Occipital lobe (tissue), 2 donors: ENCODE data around the gene TMEM198. TPM values are rescaled to one million over a fixed set of nuclear protein-coding genes. Genes with fewer than 3 reads are reported as not detected.

Source experiments
- DNase-seq: peaks from one replicate; lab custom pipeline; 2025; lab: John Stamatoyannopoulos, UW
- total RNA-seq: library from RNA; depleted of rRNA; stranded (reverse); fragments of >200 nt; gene quantifications from one replicate; pipeline ENCODE4 v1.2.3, GENCODE V29; 2014

Gene TMEM198
- total RNA-seq, 1 donor from 2014 or later, result 14.0 TPM

DNA sequence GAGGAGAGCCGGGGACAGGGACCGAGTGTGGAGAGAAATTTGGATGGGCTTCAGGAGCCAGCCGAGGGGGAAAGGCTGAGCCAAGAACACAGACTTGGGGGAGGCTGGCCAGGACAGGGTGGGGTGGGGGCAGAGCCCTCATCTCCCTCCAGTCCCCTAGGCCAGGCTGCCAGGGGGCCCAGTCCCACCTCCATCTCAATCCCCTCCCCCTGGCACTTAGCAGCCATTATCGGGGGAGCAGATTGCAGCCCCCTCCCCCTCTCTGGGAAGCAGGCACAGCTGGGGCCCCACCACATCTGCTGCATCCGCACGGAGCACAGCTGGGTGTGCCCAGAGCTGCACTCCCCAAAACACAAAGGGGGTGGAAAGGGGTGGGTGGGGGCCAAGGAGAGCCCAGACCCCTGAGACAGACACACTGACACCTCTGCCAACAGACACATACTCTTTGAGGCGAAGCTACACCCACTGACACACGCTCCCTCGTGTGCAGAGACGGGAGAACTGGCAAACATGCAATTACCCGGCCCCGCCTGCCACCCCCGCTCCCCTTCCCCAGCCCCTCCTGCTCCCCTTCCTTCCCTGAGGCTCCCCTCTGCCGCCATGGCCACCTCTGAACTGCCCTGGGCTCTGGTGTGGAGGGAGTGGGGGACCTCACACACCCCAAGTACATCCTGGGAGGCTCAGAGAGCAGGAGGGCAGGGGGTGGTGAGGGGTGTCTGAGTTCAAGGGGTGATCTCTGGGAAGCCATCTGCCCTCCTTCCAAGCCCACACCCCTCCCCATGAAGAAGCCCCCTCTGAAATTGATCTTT is 34.7 kb upstream of the TMEM198 start:
- DNase-seq, result no peak

DNA sequence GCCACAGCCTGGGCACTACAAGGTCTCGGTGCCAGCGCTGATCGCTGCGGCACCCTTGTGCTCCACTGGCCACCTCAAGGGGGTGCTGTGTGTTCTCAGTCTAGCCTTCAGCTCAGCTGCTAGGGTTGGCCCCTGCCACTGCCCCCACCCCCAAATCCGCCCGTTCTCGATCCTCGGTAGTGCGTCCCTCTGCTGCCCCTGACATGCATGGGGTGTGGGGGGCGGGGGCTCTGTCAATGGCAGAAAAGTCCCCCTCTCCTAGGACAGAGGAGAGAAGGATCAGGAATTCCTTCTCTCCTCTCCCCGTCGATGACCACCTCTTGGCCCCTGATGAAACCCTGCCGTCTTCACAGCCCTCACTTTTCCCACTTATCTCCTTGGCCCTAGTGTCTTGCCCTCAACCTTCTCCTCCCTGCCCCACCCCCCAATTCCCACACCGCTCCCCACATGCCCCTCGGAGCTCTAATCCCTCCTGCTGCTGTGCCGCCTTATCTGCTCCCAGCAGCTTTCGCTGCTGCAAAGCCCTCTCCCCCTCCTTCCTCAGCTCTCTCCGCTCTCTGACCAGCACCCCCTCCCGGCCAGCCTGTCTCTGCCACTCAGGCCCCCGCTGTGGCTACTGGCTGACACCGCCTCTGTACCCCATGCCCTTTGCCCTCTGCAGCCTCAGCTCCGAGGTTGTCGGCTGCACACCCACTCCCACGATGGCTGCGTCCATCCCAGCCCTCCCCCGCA is 33.9 kb upstream of the TMEM198 start:
- DNase-seq, result no peak

DNA sequence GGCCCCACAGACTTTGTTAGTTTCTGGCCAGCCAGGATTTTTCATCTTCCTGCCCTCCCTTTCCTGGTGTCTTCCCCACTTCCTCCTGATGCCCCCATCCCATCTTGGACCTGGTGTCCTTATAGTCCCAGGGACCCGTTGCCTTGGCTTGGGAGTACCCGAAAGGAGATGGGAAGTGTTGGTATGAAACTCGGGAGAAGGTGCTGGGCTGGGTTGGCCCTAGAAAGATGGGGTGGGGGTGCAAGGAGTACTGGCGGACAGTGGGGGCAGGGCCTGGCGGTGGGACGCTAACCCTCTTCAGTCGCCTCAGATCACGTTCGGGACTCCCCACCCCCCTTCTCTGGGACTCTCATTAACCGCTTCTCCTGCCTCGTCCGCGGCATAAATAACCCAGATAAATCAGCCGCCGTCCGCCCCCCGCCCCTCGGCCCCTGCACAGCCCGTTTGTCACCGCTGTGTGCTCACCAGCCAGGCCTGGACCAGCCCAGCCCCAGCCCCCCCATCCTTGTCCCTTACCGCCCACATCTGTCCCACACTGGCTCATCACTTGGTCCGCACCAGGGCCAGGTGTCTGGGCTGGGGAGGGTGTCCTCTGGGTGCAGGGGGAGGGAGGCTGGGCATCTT is 33.2 kb upstream of the TMEM198 start:
- DNase-seq, result no peak

DNA sequence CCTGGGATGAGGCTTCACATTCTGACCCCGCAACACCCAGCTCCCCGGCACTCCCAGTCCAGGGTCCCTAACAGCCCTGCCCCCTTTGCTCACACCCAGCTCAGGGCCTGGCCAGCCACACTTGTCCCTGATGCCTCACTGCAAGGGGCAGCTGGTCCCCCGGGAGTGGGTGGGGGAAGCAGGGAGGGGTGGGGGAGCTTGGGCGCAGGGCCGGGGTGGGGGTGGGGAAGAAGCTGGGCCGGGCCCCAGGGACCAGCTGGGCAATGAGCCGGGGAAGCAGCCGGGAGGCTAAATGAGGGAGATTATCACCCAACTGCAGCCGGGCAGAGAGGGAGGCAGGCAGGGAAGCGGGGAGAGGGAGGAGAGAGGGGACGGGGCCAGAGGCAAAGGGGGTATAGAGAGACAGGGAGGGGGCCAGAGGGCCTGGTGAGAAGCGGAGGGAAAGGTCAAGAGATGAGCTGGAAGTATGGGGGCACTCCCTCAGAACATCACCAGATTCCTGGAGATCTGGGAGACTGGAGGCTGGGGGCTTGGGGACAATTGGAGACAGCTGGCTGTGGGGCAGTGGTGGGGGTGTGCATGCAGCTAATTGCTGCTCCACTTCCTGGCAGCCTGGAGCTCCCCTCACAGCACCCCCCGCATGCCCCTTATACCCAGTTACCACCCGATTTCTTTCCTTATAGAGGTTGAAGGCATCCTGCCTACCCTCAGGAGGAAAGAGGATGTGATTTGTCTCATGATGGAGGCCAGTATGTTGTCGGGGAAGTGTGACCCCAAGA is 32.1 kb upstream of the TMEM198 start:
- no peak for DNase-seq

DNA sequence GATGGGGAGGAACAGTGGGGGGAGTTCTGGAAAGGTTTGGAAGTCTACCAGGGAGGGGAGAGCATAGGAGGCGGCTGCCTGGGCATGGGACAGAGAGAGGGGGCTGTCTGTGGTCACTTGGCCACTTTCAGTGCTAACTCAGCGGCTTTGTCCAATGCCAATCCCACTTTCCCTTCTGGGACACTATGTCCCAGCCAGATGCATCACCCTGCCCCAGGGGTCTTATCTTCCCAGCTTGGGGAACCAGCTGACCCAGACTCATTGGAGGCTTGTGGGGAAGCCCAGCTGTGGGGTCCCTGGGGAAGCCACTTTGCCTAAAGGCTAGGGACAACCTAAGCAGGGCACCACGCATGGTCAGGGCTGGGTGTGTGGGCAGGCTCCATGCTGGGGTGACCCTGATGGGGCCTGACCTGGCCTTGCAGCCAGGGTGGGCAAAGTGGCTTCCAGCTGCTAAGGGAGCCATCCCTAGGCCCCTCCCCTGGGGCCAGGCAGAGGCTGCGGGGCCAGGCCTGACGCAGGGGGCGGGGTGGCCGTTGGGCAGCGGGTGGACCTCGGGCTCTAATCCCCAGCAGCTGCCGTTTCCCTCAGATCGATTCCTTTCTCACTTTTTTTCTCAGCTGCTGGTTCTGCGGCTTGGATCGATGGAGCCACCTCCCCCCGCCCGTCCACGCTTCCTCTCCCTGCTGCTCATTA is 31.2 kb upstream of the TMEM198 start:
- DNase-seq, result no peak

DNA sequence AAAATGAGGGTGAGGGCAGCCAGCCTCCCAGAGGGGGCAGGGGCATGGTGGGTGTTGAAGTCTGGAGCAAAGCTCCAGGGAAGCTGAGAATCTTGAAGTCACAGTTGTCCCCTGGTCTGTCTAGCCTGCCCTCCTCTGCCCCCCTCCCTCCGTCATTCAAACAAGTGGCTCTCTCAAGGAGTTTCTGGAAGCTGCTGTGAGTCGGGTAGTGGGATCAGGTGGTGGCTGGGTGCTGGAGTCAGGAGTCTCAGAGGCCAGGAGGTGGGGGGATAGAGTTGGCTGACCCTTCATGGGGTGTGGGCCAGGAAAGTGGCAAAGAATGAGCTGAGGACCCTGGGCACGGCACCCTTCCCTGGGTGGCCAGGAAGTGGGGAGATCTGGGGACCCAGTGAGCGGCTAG is 30.0 kb upstream of the TMEM198 start:
- DNase-seq, result no peak

DNA sequence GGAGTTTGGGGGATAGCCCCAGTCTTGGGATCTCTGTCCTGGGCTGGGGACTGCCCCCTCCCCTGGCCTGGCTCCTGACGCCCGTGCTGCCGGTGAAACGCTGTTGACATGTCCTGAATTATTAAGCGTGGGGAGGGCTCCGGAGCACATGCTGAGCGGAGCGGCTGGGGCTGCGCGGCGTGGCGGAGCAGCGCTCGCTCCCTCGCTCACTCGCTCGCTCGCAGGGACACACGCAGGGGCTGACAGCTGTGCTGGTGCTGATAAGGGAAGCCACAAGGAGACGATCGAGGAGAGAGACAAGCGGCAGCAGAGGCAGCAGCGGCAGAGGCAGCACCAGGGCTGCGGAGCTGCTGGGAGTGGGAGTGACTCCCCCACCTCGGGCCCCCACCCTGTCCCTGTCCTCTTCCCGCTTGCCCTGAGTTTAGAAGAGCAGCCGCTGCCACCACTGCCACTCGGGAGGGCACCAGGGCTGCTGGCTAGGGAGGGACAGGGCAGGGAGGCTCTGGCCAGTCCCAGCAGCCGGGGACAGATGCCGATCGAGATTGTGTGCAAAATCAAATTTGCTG is 29.5 kb upstream of the TMEM198 start, which contains the start of gene ASIC4:
Gene ASIC4, plus strand, starts transcription at position 287 of the 566 bp plus-strand sequence. Its CDS starts 243 bp downstream, at position 530.
- DNase-seq, result no peak

DNA sequence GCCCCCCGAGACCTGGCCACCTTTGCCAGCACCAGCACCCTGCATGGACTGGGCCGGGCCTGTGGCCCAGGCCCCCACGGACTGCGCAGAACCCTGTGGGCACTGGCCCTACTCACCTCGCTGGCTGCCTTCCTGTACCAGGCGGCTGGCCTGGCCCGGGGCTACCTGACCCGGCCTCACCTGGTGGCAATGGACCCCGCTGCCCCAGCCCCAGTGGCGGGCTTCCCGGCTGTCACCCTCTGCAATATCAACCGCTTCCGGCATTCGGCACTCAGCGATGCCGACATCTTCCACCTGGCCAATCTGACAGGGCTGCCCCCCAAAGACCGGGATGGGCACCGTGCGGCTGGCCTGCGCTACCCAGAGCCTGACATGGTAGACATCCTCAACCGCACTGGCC is 29.0 kb upstream of the TMEM198 start:
- DNase-seq, result no peak

DNA sequence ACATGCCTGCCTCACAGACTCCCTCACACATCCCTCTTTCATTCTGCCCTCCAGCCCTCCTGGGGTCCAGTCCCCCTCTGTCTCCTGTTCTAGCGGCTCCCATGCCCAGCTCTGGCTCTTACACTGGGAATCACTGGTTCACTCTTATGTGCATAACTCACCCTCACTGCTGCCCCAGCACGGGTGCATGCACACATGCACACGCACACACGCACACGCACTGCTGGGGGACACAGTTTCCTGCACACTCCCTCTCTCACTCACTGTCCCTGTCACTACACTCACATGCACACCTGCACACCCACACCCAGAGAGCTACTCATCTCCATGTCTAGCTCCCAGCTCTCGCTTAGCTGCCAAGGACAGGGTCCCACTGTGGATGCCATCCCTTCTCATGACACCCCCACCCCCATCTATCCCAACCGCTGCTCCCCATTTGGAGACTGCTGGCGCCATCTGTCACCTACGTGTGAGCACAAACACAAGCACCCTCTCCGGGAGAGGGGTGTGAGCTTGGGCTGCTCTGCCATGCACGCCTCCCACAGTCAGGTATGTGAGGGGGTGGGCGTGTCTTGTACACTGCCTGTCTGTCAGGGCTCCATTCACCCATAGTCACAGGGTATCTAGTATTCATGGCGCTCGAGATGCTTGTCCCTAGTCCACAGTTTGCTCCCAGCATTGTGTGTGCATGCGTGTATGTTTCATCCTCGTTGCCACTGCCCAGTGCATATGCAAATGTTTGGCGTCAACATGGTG is 27.8 kb upstream of the TMEM198 start:
- DNase-seq, result no peak

DNA sequence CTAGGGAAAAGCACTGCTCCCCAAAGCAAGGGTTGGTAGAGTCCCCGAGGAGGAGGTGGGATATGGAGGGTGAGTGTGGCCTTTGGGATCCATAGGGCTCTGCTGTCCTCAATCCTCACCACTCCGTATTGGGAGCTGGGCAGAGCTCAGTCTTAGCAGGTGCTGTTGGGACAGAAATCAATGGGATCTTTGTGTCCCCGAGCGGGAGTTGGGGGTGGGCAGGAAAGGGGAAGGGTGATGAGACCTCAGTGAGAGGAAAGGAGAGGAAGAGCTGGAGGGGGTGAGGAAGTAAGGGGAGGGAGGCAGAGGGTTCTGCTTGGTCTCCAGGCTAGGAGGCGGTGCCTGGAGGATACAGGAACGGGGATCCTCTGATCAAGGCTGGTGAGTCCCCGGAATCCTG is 26.9 kb upstream of the TMEM198 start:
- no peak for DNase-seq

DNA sequence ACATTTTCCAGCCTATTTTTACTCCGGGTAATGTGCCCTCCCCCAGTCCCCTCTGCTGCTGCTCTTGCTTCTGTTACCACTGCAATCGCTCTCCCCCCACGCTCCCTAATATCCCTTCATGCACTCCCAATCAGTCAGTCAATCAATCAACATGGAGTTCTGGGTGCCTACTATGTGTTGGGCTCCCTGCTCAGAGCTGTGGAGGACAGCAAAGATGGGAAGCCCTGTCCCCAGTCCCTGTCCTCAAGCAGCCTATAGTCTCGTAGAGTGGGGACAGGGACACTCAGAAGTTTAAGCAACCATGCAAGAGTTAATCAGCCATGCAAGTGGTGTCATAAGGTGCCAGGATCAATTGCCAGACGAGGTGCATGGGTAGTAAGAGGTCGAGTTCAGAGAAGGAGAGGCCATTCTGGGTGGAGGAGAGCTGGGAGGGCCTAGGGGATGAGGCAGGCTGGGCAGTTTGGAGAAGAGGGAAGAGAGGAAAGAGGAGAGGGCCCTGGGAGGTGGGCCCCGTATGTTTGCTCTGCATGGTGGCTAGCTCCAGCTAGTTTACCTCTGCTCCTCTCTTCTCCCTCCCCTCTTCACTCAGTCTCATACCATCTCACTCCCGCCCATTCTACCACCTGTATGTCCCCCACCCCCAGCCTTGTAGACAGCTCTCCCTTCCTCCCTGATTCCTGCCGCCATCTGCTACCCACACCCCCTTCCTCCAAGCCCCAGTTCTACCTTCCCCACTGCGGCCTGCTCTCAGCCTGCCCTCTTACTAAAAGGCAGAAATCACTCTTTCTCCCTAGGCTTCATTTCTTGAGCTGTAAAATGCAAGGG is 25.7 kb upstream of the TMEM198 start:
- DNase-seq, result no peak

DNA sequence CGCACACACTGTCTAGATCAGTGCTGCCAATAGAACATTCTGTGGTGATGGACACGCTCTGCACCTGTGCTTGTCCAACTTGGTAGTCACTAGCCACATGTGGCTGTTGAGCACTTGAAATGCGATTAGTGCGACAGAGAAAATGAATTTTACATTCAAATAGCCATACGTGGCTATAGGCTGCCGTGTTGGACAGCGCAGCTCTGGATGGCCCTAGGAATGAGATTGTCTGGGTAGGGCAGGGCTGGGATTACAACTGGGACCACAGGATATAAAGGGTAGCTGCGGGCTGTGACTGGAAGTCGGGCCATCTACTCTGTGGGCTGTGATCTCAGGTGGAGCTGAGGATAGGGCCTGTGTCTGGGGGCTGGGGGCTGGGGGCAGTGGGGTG is 24.3 kb upstream of the TMEM198 start:
- no peak for DNase-seq

DNA sequence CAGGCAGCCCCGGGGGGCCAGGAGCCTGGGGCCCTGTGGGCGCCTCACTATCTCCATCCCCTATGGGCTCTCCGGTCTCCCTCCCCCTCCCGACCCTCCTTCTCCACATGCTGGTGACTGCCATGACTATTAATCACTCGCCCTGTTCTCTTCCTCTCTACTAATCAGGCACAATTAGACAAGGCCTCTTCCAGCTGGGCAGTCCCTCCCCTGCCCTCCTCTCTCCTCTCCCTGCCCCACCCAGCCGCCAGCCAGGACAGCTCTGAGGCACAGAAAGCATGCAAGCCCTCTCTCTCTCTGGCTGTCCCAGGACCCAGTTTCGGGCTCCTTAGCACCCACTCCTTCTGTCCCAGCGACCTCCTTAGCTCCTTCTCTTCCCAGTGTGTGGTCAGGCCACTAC is 23.7 kb upstream of the TMEM198 start:
- DNase-seq, result no peak

DNA sequence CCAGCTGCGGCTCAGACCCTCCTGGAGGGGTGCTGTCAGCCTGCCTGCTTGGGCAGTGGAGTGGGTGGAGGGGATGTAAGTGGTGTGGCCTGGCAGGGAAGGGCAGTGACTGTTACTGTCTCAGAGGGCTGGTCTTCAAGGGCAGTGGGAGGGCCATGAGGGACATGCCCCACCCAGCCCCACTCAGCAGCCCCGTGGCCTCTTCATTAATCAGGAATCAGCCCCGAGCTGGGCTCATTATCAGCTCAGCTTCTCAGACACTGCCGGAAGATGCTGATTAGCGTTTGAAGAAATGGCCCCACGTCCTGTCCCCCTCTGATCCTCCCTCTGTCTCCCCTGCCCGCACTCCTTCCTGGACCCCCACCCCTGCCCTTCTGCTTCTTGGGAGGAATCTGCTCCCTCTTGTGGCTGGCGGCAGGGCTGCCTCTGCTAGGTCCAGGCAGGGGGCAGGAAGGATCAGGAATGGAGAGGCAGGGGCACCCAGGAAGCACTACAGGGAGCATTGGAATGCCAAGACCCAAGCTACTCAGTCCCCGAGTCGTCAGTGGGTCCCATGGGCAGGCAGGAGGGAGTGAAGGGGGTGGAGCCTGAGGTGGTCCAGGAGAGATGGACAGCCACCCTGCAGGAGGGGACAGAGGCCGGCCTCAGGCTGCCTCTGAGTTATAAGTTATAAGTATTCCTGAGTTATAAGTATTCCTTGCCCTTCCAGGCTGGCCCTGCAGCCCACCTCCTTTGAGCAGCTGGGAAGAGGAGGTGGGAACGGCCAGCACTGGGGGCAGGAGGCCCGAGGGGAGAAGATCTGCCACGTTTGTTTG is 22.6 kb upstream of the TMEM198 start:
- no peak for DNase-seq

DNA sequence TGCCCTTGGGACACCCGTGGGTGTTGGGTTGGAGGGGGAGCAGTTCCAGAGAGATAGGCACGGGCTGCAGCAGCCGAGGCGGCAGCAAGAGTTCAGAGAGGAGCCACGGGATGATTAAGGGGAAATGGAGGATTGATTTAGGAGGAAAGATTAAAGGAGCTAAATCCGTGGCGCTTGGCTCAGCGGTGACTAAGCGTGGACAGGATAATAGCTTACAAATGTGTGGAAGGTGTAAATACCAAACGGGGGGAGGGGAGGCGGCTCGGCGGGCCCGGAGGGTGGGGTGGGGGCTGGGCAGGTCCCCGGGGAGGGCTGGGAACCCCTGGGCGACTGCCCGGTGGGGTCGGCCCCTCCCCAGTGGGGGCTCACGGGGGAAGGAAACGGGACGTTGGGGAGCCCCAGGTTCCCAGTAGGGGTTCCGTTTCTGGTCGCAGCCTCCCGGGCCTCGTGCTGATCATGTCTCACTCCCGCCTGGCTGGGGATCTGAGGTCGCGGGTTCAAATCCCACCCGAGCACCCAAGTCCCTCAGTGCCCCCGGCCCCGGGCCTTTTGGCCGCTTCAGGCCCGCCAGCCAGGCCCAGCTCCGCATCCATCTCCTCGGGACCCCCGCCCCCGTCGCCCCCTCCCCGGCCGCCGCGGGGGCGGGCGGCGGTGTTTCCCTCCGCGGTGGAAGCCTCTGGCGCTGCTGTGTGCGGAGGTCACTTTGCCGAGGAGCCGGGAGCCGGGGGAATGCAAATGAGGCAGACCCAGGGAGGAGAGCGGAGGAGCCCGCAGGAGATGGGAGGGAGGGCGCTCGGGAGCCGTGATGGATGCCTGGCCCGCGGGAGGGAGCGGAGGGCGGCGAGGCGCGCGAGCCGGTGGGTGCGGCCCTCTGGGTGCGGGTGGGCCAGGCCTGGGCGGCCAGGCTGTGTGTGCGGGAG is 21.5 kb upstream of the TMEM198 start:
- DNase-seq, result no peak

DNA sequence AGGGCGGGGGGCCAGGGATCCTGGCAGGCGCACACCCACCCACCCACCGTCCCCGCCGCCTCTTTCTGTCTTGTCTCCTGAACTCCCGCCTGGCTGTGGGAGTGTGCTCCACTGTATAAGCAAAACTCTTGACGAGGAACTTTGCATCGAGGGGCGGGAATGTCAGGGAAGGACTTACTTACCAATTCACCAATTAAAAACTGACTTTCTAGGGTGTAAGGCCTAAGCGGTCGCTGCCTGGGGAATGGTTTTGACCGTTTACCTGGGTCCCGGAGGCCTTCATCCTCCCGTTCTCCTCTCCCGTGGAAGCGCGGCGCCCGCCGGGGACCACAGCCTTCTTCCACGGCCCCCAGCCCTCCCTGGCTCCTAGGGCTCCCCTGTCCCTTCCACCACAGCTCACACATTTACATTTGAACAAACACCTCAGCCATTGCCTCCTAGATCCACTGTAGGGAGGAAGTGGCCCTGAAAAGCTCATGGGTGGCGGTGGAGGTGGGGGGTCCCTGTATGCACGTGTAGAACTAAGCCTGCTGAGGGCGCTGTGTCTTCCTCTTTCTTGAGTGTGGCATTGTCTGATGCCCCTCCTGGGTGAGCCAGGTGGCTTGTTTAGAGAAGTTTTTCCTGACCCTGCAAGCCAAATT is 20.7 kb upstream of the TMEM198 start:
- no peak for DNase-seq

DNA sequence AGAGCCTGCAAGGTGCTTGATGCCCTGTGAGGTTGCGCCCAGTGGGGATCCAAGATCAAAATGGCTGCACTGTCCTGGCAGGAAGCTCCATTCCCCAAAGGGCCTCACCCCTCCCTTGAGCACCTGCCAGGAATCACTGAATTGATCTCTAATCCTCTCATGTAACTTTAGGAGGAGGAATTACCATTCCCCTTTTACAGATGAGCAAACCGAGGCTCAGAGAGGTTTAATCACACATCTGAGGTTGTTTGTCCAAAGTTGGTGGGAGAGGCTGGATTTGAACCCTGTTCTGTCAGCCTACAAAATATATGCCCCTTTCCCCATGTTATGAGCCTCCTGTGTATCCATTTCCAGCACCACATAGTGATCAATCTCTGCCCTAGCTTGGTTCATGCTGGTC is 19.0 kb upstream of the TMEM198 start:
- DNase-seq, result no peak
